HCT116 (cell line): ENCODE measurements around the gene NFIC. TPM values are rescaled to one million over a fixed set of nuclear protein-coding genes. Genes with fewer than 3 reads are reported as not detected.
A peak's percentile ranks its signal among the peaks of the same experiment; 100 is the strongest.

Experiments
- ATAC-seq: fragments of 200-7000 bp; cut with Tn5 transposase; 2 replicates; pipeline ENCODE4 v1.9.1; 2020; ENCODE audit warnings: mild to moderate bottlenecking, moderate library complexity
- BruUV-seq: library from RNA; stranded (reverse); fragments of 400-500 nt; replicated peaks from 2 replicates; lab custom pipeline; 2021; lab: Mats Ljungman, UMichigan
- CTCF ChIA-PET: fragments of 300-600 bp; sonication (Branson Sonifier 250); formaldehyde crosslinking; loops from one replicate; lab custom pipeline; 2021; ENCODE audit warnings: antibody characterized with exemption; lab: Charles Lee
- POLR2A ChIA-PET: fragments of 300-600, 350-600 bp; sonication (Branson Sonifier 250); formaldehyde crosslinking; loops from one replicate; lab custom pipeline; 2021; ENCODE audit warnings: antibody characterized with exemption; lab: Charles Lee
- RAD21 ChIA-PET, 2 experiments: fragments of 300-600 bp; sonication (Branson Sonifier 250); formaldehyde crosslinking; loops; one replicate each; lab custom pipeline; 2023; ENCODE audit warnings: low total read pairs in 2 of 2; ENCODE audit not compliant: uncharacterized antibody in 2 of 2, unreplicated experiment in 2 of 2, low non-redundant PET in 1 of 2; lab: Charles Lee
- DNase-seq: peaks from one replicate; pipeline ENCODE4 v3.0.0-alpha.2; 2010; ENCODE audit warnings: low read depth, low spot score
- H2AFZ ChIP-seq: fragments of 200-600 bp; shearing (Covaris generic), sonication (generic); 2 replicates; pipeline ENCODE4 v1.6.1; 2017; ENCODE audit warnings: low read depth, mixed run types, mixed read lengths, antibody characterized with exemption, low read length; ENCODE audit not compliant: poor library complexity, severe bottlenecking
- H3K27ac ChIP-seq: 2 replicates; pipeline ENCODE4 v1.5.1; 2012; ENCODE audit warnings: low read depth, low read length
- H3K27me3 ChIP-seq: fragments of 200-600 bp; sonication (generic); 2 replicates; pipeline ENCODE4 v1.6.1; 2016; ENCODE audit warnings: mixed run types, low read length, mixed read lengths; ENCODE audit not compliant: insufficient read depth
- H3K36me3 ChIP-seq, 2 experiments: fragments of 200-500 bp in 1 of 2; fragments of 200-600 bp in 1 of 2; sonication (Bioruptor generic) in 1 of 2; sonication (generic) in 1 of 2; 2 replicates each; pipeline versions ENCODE4 v1.5.1 to v1.6.1; 2014 to 2016; ENCODE audit warnings: low read length in 2 of 2, inconsistent platforms in 1 of 2, mixed read lengths in 1 of 2, mixed run types in 1 of 2; ENCODE audit not compliant: insufficient read depth in 2 of 2, control insufficient read depth in 1 of 2
- H3K4me1 ChIP-seq, 2 experiments: fragments of 200-600 bp in 1 of 2; sonication (generic) in 1 of 2; 2 replicates each; pipeline versions ENCODE4 v1.5.1 to v1.6.1; 2012 to 2017; ENCODE audit warnings: low read length in 2 of 2, inconsistent platforms in 1 of 2, mild to moderate bottlenecking in 1 of 2, mixed read lengths in 1 of 2, mixed run types in 1 of 2, moderate library complexity in 1 of 2; ENCODE audit not compliant: insufficient read depth in 2 of 2, control insufficient read depth in 1 of 2
- H3K4me2 ChIP-seq: fragments of 200-600 bp; sonication (generic); 2 replicates; pipeline ENCODE4 v1.6.1; 2017; ENCODE audit warnings: mixed run types, low read length, mixed read lengths
- H3K4me3 ChIP-seq, 2 experiments: fragments of 200-600 bp in 1 of 2; sonication (generic) in 1 of 2; replicated peaks in 1 of 2; 2 replicates each; pipeline ENCODE4 v1.5.1; 2011 to 2016; ENCODE audit warnings: low read length in 2 of 2, control low read depth in 1 of 2, low read depth in 1 of 2, mild to moderate bottlenecking in 1 of 2, mixed read lengths in 1 of 2, mixed run types in 1 of 2
- H3K79me2 ChIP-seq: fragments of 200-600 bp; sonication (generic); 2 replicates; pipeline ENCODE4 v1.6.1; 2017; ENCODE audit warnings: mild to moderate bottlenecking, mixed run types, low read length, moderate library complexity, mixed read lengths; ENCODE audit not compliant: insufficient read depth
- H3K9ac ChIP-seq: fragments of 200-600 bp; sonication (generic); 2 replicates; pipeline ENCODE4 v1.6.1; 2016; ENCODE audit warnings: low read length, mixed read lengths
- H3K9me2 ChIP-seq: fragments of 200-600 bp; sonication (generic), shearing (Covaris generic); 2 replicates; pipeline ENCODE4 v1.6.1; 2017; ENCODE audit warnings: mixed run types, mild to moderate bottlenecking, moderate library complexity; ENCODE audit not compliant: insufficient read depth
- H3K9me3 ChIP-seq, 2 experiments: fragments of 200-500 bp in 1 of 2; fragments of 200-600 bp in 1 of 2; sonication (Bioruptor generic) in 1 of 2; sonication (generic) in 1 of 2; 2 replicates each; pipeline ENCODE4 v1.6.1; 2014 to 2017; ENCODE audit warnings: low read length in 2 of 2, mixed read lengths in 2 of 2, inconsistent platforms in 1 of 2, low read depth in 1 of 2, mild to moderate bottlenecking in 1 of 2, mixed run types in 1 of 2, moderate library complexity in 1 of 2; ENCODE audit not compliant: control insufficient read depth in 1 of 2, insufficient read depth in 1 of 2
- H4K20me1 ChIP-seq: fragments of 200-600 bp; sonication (generic), shearing (Covaris generic); 2 replicates; pipeline ENCODE4 v1.6.1; 2017; ENCODE audit warnings: mixed run types, mild to moderate bottlenecking, moderate library complexity; ENCODE audit not compliant: insufficient read depth
- ATF3 ChIP-seq: IDR thresholded peaks from 2 replicates; pipeline ENCODE4 v1.6.1; 2012
- ELF1 ChIP-seq: IDR thresholded peaks from 2 replicates; pipeline ENCODE4 v1.6.1; 2012; ENCODE audit warnings: low read depth, borderline replicate concordance
- FOSL1 ChIP-seq: IDR thresholded peaks from 2 replicates; pipeline ENCODE4 v1.6.1; 2012; ENCODE audit warnings: low read depth
- SP1 ChIP-seq: IDR thresholded peaks from 2 replicates; pipeline ENCODE4 v1.6.1; 2012; ENCODE audit warnings: low read depth
- TCF7L2 ChIP-seq: IDR thresholded peaks from 2 replicates; pipeline ENCODE4 v1.7.0; 2011; ENCODE audit warnings: borderline replicate concordance, inconsistent platforms; ENCODE audit not compliant: insufficient read depth, insufficient read length; ENCODE audit errors: extremely low read depth
- intact Hi-C: fragments of 100-400 bp; cut with micrococcal nuclease; formaldehyde crosslinking; loops from 2 replicates; pipeline ENCODE4 v1.10.0; 2022
- total RNA-seq: library from RNA; stranded (reverse); gene quantifications from one replicate; pipeline ENCODE4 v1.2.1, GENCODE V29; 2021; ENCODE audit not compliant: unreplicated experiment

NFIC gene
- total RNA-seq, 1 experiment from 2014 or later: 116 TPM

- CTCF ChIA-PET: interaction anchor here (1.3 kb wide), 1 partner anchor 9 kb away, joined by 6 read pairs; no protein-coding TSS in a partner anchor
- DNase-seq: no peak
These were observed 127.7 kb downstream of the NFIC start for GRCh38 chr19:3494051-3494450.

GRCh38 chr19:3494559-3494958 is 128.2 kb downstream of the NFIC start:
- Histone ChIP-seq H3K79me2 (peaks cover 29% of the 10 kb centered on the region), H3K36me3 (peaks cover 2 to 22% of the 10 kb centered on the region in 2 experiments; a peak in 3 of 4 replicates), H3K27me3 (no peaks in the 10 kb centered on the region), H3K9ac (no peak overlapping the region), H3K9me3 (no peaks in the 10 kb centered on the region), H3K27ac (no peak overlapping the region), H2AFZ (no peak overlapping the region), H3K4me1 (peaks cover 7% of the 10 kb centered on the region in 2 experiments; a peak in 2 of 4 replicates), H3K9me2 (no peaks in the 10 kb centered on the region), H4K20me1 (no peaks in the 10 kb centered on the region), H3K4me2 (no peak overlapping the region), H3K4me3 (no peak overlapping the region)
- POLR2A ChIA-PET: interaction anchor here (1.2 kb wide), 1 partner anchor 10 kb away, joined by 3 read pairs; no protein-coding TSS in a partner anchor
- intact Hi-C loops: no loop called here
- TF ChIP-seq TCF7L2 (no peak), FOSL1 (no peak)
- BruUV-seq: no TSS peak
- RAD21 ChIA-PET: no interaction called here
- ATAC-seq (no peak), DNase-seq (no peak)
- CTCF ChIA-PET: interaction anchor here (1.3 kb wide), 1 partner anchor 9 kb away, joined by 6 read pairs; no protein-coding TSS in a partner anchor

More at GRCh38 chr19:3494051-3494450, 127.7 kb downstream of the NFIC start:
- peaks cover 2 to 22% of the 10 kb centered on the region in 2 experiments; a peak in 3 of 4 replicates for H3K36me3 ChIP-seq
- H4K20me1 ChIP-seq: no peaks in the 10 kb centered on the region
- BruUV-seq: no TSS peak
- H3K4me3 ChIP-seq: no peak overlapping the region
- POLR2A ChIA-PET: interaction anchor here (1.2 kb wide), 1 partner anchor 9 kb away, joined by 3 read pairs; no protein-coding TSS in a partner anchor
- H3K79me2 ChIP-seq: peaks cover 24% of the 10 kb centered on the region
- peaks cover 2% of the 10 kb centered on the region in 2 experiments; a peak in 2 of 4 replicates for H3K4me1 ChIP-seq
- H3K4me2 ChIP-seq: no peak overlapping the region
- peak; percentile 98 for ATAC-seq
- no peaks in the 10 kb centered on the region for H3K27me3 ChIP-seq
- no peak overlapping the region for H2AFZ ChIP-seq
- no peak overlapping the region for H3K9ac ChIP-seq
- RAD21 ChIA-PET: no interaction called here
- no peak for TF ChIP-seq ELF1
- no peak for TF ChIP-seq ATF3
- peak; percentile 49; the same call in 1 of the 2 replicates for TF ChIP-seq SP1
- no peak overlapping the region for H3K27ac ChIP-seq
- intact Hi-C loops: no loop called here
- H3K9me2 ChIP-seq: no peaks in the 10 kb centered on the region
- no peaks in the 10 kb centered on the region for H3K9me3 ChIP-seq
